Measurements from ENCODE around the gene GPR108.

Gene GPR108

GRCh38 chr19:6682607-6683128 is 54.7 kb downstream of the GPR108 start:
- no peak for TF ChIP-seq CTCF (conservative IDR thresholded peaks at IDR 0.05; ENCODE audit: low read depth, low read length)

GRCh38 chr19:6680141-6680540 is 57.2 kb downstream of the GPR108 start:
- no peak for DNase-seq (ENCODE audit: low read depth)
- TF ChIP-seq CTCF (conservative IDR thresholded peaks at IDR 0.05; ENCODE audit: low read depth, low read length), result no peak

More at GRCh38 chr19:6682607-6683128, 54.7 kb downstream of the GPR108 start:
- DNase-seq (ENCODE audit: low read depth), result no peak
- no peak overlapping the region for H3K4me3 ChIP-seq (ENCODE audit: low read length)

More at GRCh38 chr19:6680141-6680540, 57.2 kb downstream of the GPR108 start:
- no peak overlapping the region for H3K4me3 ChIP-seq (ENCODE audit: low read length)
